HepG2 (cell line): ENCODE measurements around the gene SMURF1. TPM values are rescaled to one million over a fixed set of nuclear protein-coding genes. Genes with fewer than 3 reads are reported as not detected.

Experiments
- FLYWCH1 ChIP-seq: sonication (generic); formaldehyde crosslinking; IDR thresholded peaks from 2 replicates; pipeline ENCODE4 v1.8.1; 2023; ENCODE audit warnings: mild to moderate bottlenecking, missing genetic modification reagents
- HNF1A ChIP-seq, 2 experiments: sonication (generic) in 1 of 2; formaldehyde crosslinking in 1 of 2; IDR thresholded peaks; 2 replicates each; pipeline versions ENCODE4 v1.4.0 to v1.6.1; 2016 to 2020; ENCODE audit warnings: borderline replicate concordance in 1 of 2, low read depth in 1 of 2, mild to moderate bottlenecking in 1 of 2, missing genetic modification reagents in 1 of 2
- LRRFIP1 ChIP-seq: sonication (generic); formaldehyde crosslinking; conservative IDR thresholded peaks from 2 replicates; pipeline ENCODE4 v1.4.0; 2020; ENCODE audit warnings: missing genetic modification reagents
- MXD3 ChIP-seq: IDR thresholded peaks from 2 replicates; pipeline ENCODE4 v1.6.1; 2016; ENCODE audit warnings: mild to moderate bottlenecking, missing biosample characterization, missing genetic modification reagents
- SALL1 ChIP-seq: sonication (generic); formaldehyde crosslinking; IDR thresholded peaks from 2 replicates; pipeline ENCODE4 v1.8.0; 2022; ENCODE audit warnings: mild to moderate bottlenecking, missing genetic modification reagents
- SP2 ChIP-seq: sonication (generic); formaldehyde crosslinking; IDR thresholded peaks from 2 replicates; pipeline ENCODE4 v1.5.1; 2020; ENCODE audit warnings: mild to moderate bottlenecking, missing genetic modification reagents
- ZNF275 ChIP-seq: sonication (generic); formaldehyde crosslinking; IDR thresholded peaks from 2 replicates; pipeline ENCODE4 v1.8.0; 2022; ENCODE audit warnings: missing genetic modification reagents, mild to moderate bottlenecking, inconsistent platforms, borderline replicate concordance
- ZNF280B ChIP-seq: sonication (generic); formaldehyde crosslinking; IDR thresholded peaks from 2 replicates; pipeline ENCODE4 v1.5.0; 2020; ENCODE audit warnings: missing genetic modification reagents, mild to moderate bottlenecking, borderline replicate concordance
- ZNF784 ChIP-seq: sonication (generic); formaldehyde crosslinking; IDR thresholded peaks from 2 replicates; pipeline ENCODE4 v1.5.1; 2020; ENCODE audit warnings: missing genetic modification reagents, mild to moderate bottlenecking, borderline replicate concordance
- ZSCAN30 ChIP-seq: sonication (generic); formaldehyde crosslinking; IDR thresholded peaks from 2 replicates; pipeline ENCODE4 v1.5.0; 2020; ENCODE audit warnings: mild to moderate bottlenecking, missing genetic modification reagents
- polyA plus RNA-seq, 8 experiments: library from polyadenylated mRNA; depleted of rRNA in 3 of 8; stranded (reverse) in 7 of 8; unstranded in 1 of 8; fragments of >200 nt; fragmentation: Illumina TruSeq in 4 of 8; extraction: Trizol in 4 of 8; gene quantifications; 2 replicates each; pipeline versions ENCODE4 v1.2.1 to v1.2.3, GENCODE V29; 2011 to 2016; ENCODE audit warnings: low read depth in 4 of 8, missing spikeins in 1 of 8, mixed read lengths in 1 of 8; ENCODE audit not compliant: insufficient read depth in 1 of 8
- total RNA-seq, 5 experiments: library from RNA; depleted of rRNA; stranded (reverse); fragments of >200 nt; fragmentation: Illumina TruSeq; extraction: Trizol; gene quantifications; 2 replicates each; pipeline ENCODE4 v1.2.3, GENCODE V29; 2016; ENCODE audit warnings: low read depth in 1 of 5

SMURF1 gene
- total and polyA plus RNA-seq, 2 of the 13 experiments (the other 11 are each of a cell fraction or from before 2014, with no cell fraction given), result 8.3 to 11.1 TPM

GRCh38 chr7:99141841-99142726 is 1.8 kb downstream of the SMURF1 start (continued):
- no peak for TF ChIP-seq LRRFIP1 (CRISPR knock-in tag)
- TF ChIP-seq ZNF275 (CRISPR knock-in tag), result no peak
- TF ChIP-seq ZNF784 (CRISPR knock-in tag), result no peak
- no peak for TF ChIP-seq HNF1A (IDR thresholded peaks at IDR 0.05; ENCODE audit: low read depth)
- no peak for TF ChIP-seq HNF1A (CRISPR knock-in tag; IDR thresholded peaks at IDR 0.05; ENCODE audit: borderline replicate concordance)
- TF ChIP-seq ZNF280B, result no peak
- no peak for TF ChIP-seq MXD3
- TF ChIP-seq SALL1, result no peak
- TF ChIP-seq FLYWCH1 (CRISPR knock-in tag), result no peak
- TF ChIP-seq SP2 (CRISPR knock-in tag), result no peak
- no peak for TF ChIP-seq ZSCAN30
